Measurements from ENCODE around the gene REN.

REN gene

GRCh38 chr1:204128964-204129896 lies 36.9 kb downstream of the REN start:
- no peaks in the 10 kb centered on the region for H3K27me3 ChIP-seq (ENCODE audit: control insufficient read depth in 1 of 2, insufficient read depth in 1 of 2, low read length in 2 of 2)
- H3K4me1 ChIP-seq (ENCODE audit: control insufficient read depth, insufficient read depth, low read depth, low read length) = peaks cover 29% of the 10 kb centered on the region
- H2AFZ ChIP-seq (ENCODE audit: low read depth, low read length) = peak overlapping the region; percentile 72
- peak overlapping the region in 1 of 2 experiments; percentile 54 for H3K18ac ChIP-seq (ENCODE audit: low read depth in 1 of 2, low read length in 2 of 2)
- H3K4ac ChIP-seq (ENCODE audit: low read depth in 1 of 2, low read length in 2 of 2) = peak overlapping the region; percentile 9 to 24
- H3K14ac ChIP-seq (ENCODE audit: low read length in 2 of 2) = peak overlapping the region in 1 of 2 experiments; percentile 18
- H3K79me1 ChIP-seq (replicated peaks; ENCODE audit: low read length, poor library complexity, severe bottlenecking) = no peaks in the 10 kb centered on the region
- peak; percentile 77 for DNase-seq
- peak overlapping the region; percentile 32 for H3K4me2 ChIP-seq (ENCODE audit: low read length, poor library complexity, severe bottlenecking)
- peaks cover 6 to 23% of the 10 kb centered on the region in 2 experiments for H3K36me3 ChIP-seq (ENCODE audit: control insufficient read depth in 1 of 2, insufficient read depth in 2 of 2, low read depth in 1 of 2, low read length in 2 of 2)
- H2BK15ac ChIP-seq (ENCODE audit: low read depth, poor library complexity, severe bottlenecking) = no peak overlapping the region
- H3K9ac ChIP-seq (ENCODE audit: low read length) = peak overlapping the region; percentile 58
- no peak overlapping the region for H2BK5ac ChIP-seq (ENCODE audit: low read depth, low read length, poor library complexity, severe bottlenecking)
- H4K91ac ChIP-seq (ENCODE audit: low read length) = no peak overlapping the region
- H3K23ac ChIP-seq (ENCODE audit: low read length in 2 of 2) = no peak overlapping the region
- H4K8ac ChIP-seq (ENCODE audit: low read length) = peak overlapping the region; percentile 43
- peak overlapping the region in 1 of 2 experiments; percentile 65 for H3K4me3 ChIP-seq (ENCODE audit: insufficient read depth in 1 of 2, low read depth in 1 of 2, low read length in 2 of 2)
- WGBS = 29% methylated on average over 27 of the region's 29 CpGs
- no peaks in the 10 kb centered on the region for H3K9me3 ChIP-seq (ENCODE audit: control insufficient read depth, low read length)
- peak overlapping the region; percentile 27 for H2AK5ac ChIP-seq (ENCODE audit: low read length, severe bottlenecking)
- no peak overlapping the region for H3K27ac ChIP-seq (ENCODE audit: low read length, poor library complexity, severe bottlenecking)
- peak overlapping the region in 1 of 2 experiments; percentile 61 for H2BK12ac ChIP-seq (ENCODE audit: low read length in 2 of 2)
- no peak overlapping the region for H2BK120ac ChIP-seq (ENCODE audit: low read depth, low read length)

DNA sequence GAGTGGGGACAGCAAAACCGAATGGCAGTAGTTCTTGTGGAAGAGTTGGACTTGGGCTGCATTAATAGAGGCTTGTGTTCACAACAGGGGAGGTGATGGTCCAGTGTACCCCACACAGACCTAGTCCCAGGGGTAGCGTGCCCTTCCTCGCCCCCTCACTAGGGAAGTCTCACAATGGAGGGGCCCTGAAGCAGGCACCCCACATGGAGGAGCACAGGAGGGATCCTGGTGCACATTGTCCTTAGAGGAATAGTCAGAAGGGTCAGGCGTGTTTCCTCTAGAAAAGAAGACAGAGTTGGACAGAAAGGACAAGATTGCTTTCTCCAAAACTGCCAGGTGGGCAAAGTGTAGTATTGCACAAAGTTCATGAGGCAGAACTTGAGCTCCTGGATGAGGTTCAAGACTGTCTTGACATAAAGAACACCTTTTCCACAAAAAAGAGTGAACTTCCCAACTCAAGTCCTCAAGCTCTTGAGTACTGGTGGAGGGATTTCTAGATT lies 37.6 kb downstream of the REN start:
- Histone ChIP-seq H2BK15ac (ENCODE audit: low read depth, poor library complexity, severe bottlenecking) (no peak overlapping the region), H3K23ac (ENCODE audit: low read length in 2 of 2) (no peak overlapping the region), H4K8ac (ENCODE audit: low read length) (peak overlapping the region; percentile 71), H3K9ac (ENCODE audit: low read length) (peak overlapping the region; percentile 50), H3K36me3 (ENCODE audit: control insufficient read depth in 1 of 2, insufficient read depth in 2 of 2, low read depth in 1 of 2, low read length in 2 of 2) (peaks cover 3 to 31% of the 10 kb centered on the region in 2 experiments), H3K4ac (ENCODE audit: low read depth in 1 of 2, low read length in 2 of 2) (peak overlapping the region in 1 of 2 experiments; percentile 9), H3K4me2 (ENCODE audit: low read length, poor library complexity, severe bottlenecking) (no peak overlapping the region), H3K4me1 (ENCODE audit: control insufficient read depth, insufficient read depth, low read depth, low read length) (peaks cover 27% of the 10 kb centered on the region), H3K27me3 (ENCODE audit: control insufficient read depth in 1 of 2, insufficient read depth in 1 of 2, low read length in 2 of 2) (no peaks in the 10 kb centered on the region), H3K18ac (ENCODE audit: low read depth in 1 of 2, low read length in 2 of 2) (no peak overlapping the region), H2AK5ac (ENCODE audit: low read length, severe bottlenecking) (peak overlapping the region; percentile 62), H3K9me3 (ENCODE audit: control insufficient read depth, low read length) (no peaks in the 10 kb centered on the region), H3K14ac (ENCODE audit: low read length in 2 of 2) (no peak overlapping the region), H2BK5ac (ENCODE audit: low read depth, low read length, poor library complexity, severe bottlenecking) (no peak overlapping the region), H2BK12ac (ENCODE audit: low read length in 2 of 2) (peak overlapping the region in 1 of 2 experiments; percentile 76), H2BK120ac (ENCODE audit: low read depth, low read length) (no peak overlapping the region), H3K27ac (ENCODE audit: low read length, poor library complexity, severe bottlenecking) (no peak overlapping the region), H3K79me1 (replicated peaks; ENCODE audit: low read length, poor library complexity, severe bottlenecking) (no peaks in the 10 kb centered on the region), H4K91ac (ENCODE audit: low read length) (no peak overlapping the region), H3K4me3 (ENCODE audit: insufficient read depth in 1 of 2, low read depth in 1 of 2, low read length in 2 of 2) (no peak overlapping the region), H2AFZ (ENCODE audit: low read depth, low read length) (no peak overlapping the region)
- DNase-seq = no peak
- WGBS = 80% methylated on average over 4 of the region's 4 CpGs

- WGBS = 74% methylated on average over 4 of the region's 5 CpGs
- peak; percentile 83 for DNase-seq
Measured at GRCh38 chr1:204127597-204128242, 38.4 kb downstream of the REN start.

DNA sequence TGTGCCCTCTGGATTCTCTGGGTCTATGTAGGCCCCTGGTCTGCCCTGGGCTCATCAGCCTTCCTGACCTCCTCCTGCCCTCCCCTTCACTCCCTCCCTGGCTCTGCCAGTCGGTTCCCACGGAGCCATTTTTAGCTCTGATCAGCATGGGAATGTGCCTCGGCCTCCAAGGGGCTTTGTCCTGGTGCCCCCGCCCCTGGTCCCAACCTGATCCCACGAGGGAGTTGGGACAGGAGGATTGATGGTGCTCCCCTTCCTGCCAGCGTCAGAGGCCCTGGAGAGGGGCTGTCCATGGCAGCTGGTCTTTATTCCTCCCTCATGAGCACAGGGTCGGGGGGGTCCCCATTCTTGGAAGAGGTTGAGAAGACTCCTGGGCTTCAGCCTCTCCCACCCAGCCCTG lies 39.2 kb downstream of the REN start:
- no peak overlapping the region for H3K27ac ChIP-seq (ENCODE audit: low read length, poor library complexity, severe bottlenecking)
- DNase-seq = no peak
- H2AK5ac ChIP-seq (ENCODE audit: low read length, severe bottlenecking) = no peak overlapping the region
- H3K4me3 ChIP-seq (ENCODE audit: insufficient read depth in 1 of 2, low read depth in 1 of 2, low read length in 2 of 2) = no peak overlapping the region
- H3K4me1 ChIP-seq (ENCODE audit: control insufficient read depth, insufficient read depth, low read depth, low read length) = peaks cover 27% of the 10 kb centered on the region
- no peak overlapping the region for H3K4me2 ChIP-seq (ENCODE audit: low read length, poor library complexity, severe bottlenecking)
- H2AFZ ChIP-seq (ENCODE audit: low read depth, low read length) = no peak overlapping the region
- no peak overlapping the region for H2BK120ac ChIP-seq (ENCODE audit: low read depth, low read length)
- H4K8ac ChIP-seq (ENCODE audit: low read length) = no peak overlapping the region
- H3K27me3 ChIP-seq (ENCODE audit: control insufficient read depth in 1 of 2, insufficient read depth in 1 of 2, low read length in 2 of 2) = no peaks in the 10 kb centered on the region
- no peak overlapping the region for H2BK5ac ChIP-seq (ENCODE audit: low read depth, low read length, poor library complexity, severe bottlenecking)
- H4K91ac ChIP-seq (ENCODE audit: low read length) = no peak overlapping the region
- H2BK15ac ChIP-seq (ENCODE audit: low read depth, poor library complexity, severe bottlenecking) = no peak overlapping the region
- no peaks in the 10 kb centered on the region for H3K79me1 ChIP-seq (replicated peaks; ENCODE audit: low read length, poor library complexity, severe bottlenecking)
- no peak overlapping the region for H3K4ac ChIP-seq (ENCODE audit: low read depth in 1 of 2, low read length in 2 of 2)
- H3K9ac ChIP-seq (ENCODE audit: low read length) = peak overlapping the region; percentile 74
- no peak overlapping the region for H3K14ac ChIP-seq (ENCODE audit: low read length in 2 of 2)
- peaks cover 12 to 44% of the 10 kb centered on the region in 2 experiments for H3K36me3 ChIP-seq (ENCODE audit: control insufficient read depth in 1 of 2, insufficient read depth in 2 of 2, low read depth in 1 of 2, low read length in 2 of 2)
- WGBS = 51% methylated on average over 7 of the region's 7 CpGs
- H3K9me3 ChIP-seq (ENCODE audit: control insufficient read depth, low read length) = no peaks in the 10 kb centered on the region
- no peak overlapping the region for H3K23ac ChIP-seq (ENCODE audit: low read length in 2 of 2)
- H2BK12ac ChIP-seq (ENCODE audit: low read length in 2 of 2) = no peak overlapping the region
- H3K18ac ChIP-seq (ENCODE audit: low read depth in 1 of 2, low read length in 2 of 2) = peak overlapping the region in 1 of 2 experiments; percentile 5

More at GRCh38 chr1:204127597-204128242, 38.4 kb downstream of the REN start:
- Histone ChIP-seq H2AFZ (ENCODE audit: low read depth, low read length) (no peak overlapping the region), H3K27ac (ENCODE audit: low read length, poor library complexity, severe bottlenecking) (no peak overlapping the region), H3K4me1 (ENCODE audit: control insufficient read depth, insufficient read depth, low read depth, low read length) (peaks cover 27% of the 10 kb centered on the region), H2AK5ac (ENCODE audit: low read length, severe bottlenecking) (no peak overlapping the region), H3K4me3 (ENCODE audit: insufficient read depth in 1 of 2, low read depth in 1 of 2, low read length in 2 of 2) (no peak overlapping the region), H3K14ac (ENCODE audit: low read length in 2 of 2) (no peak overlapping the region), H3K23ac (ENCODE audit: low read length in 2 of 2) (no peak overlapping the region), H2BK120ac (ENCODE audit: low read depth, low read length) (no peak overlapping the region), H2BK5ac (ENCODE audit: low read depth, low read length, poor library complexity, severe bottlenecking) (no peak overlapping the region), H2BK15ac (ENCODE audit: low read depth, poor library complexity, severe bottlenecking) (no peak overlapping the region), H2BK12ac (ENCODE audit: low read length in 2 of 2) (no peak overlapping the region), H4K8ac (ENCODE audit: low read length) (no peak overlapping the region), H3K36me3 (ENCODE audit: control insufficient read depth in 1 of 2, insufficient read depth in 2 of 2, low read depth in 1 of 2, low read length in 2 of 2) (peaks cover 8 to 38% of the 10 kb centered on the region in 2 experiments), H3K18ac (ENCODE audit: low read depth in 1 of 2, low read length in 2 of 2) (no peak overlapping the region), H4K91ac (ENCODE audit: low read length) (no peak overlapping the region), H3K9ac (ENCODE audit: low read length) (peak overlapping the region; percentile 74), H3K4me2 (ENCODE audit: low read length, poor library complexity, severe bottlenecking) (no peak overlapping the region), H3K27me3 (ENCODE audit: control insufficient read depth in 1 of 2, insufficient read depth in 1 of 2, low read length in 2 of 2) (no peaks in the 10 kb centered on the region), H3K9me3 (ENCODE audit: control insufficient read depth, low read length) (no peaks in the 10 kb centered on the region), H3K79me1 (replicated peaks; ENCODE audit: low read length, poor library complexity, severe bottlenecking) (no peaks in the 10 kb centered on the region), H3K4ac (ENCODE audit: low read depth in 1 of 2, low read length in 2 of 2) (no peak overlapping the region)
